K562 treated with DMSO at 1 percent for 48 hours (cell line): ENCODE measurements around the gene RNF114. TPM values are rescaled to one million over a fixed set of nuclear protein-coding genes. Genes with fewer than 3 reads are reported as not detected.

Source experiments
- total RNA-seq: library from RNA; unstranded; fragments of 300-600 nt; gene quantifications from 2 replicates; pipeline ENCODE4 v1.2.3, GENCODE V29; 2022; ENCODE audit warnings: low replicate concordance; ENCODE audit errors: extremely low read depth

The RNF114 gene
- not detected in 2 replicates for total RNA-seq

GRCh38 chr20:49936153-49937026 lies at the start of gene RNF114:
RNF114 (plus strand) TSS chr20:49936397; CDS start chr20:49936413, 16 bp downstream.

GRCh38 chr20:49915380-49916145 lies 20.6 kb upstream of the RNF114 start, which contains the start of gene SPATA2:
SPATA2 (minus strand) TSS chr20:49915529; CDS start chr20:49908490, 7,039 bp downstream.

GRCh38 chr20:49982346-49983122 lies 46.3 kb downstream of the RNF114 start, which contains the start of gene SNAI1:
SNAI1 (plus strand) TSS chr20:49982980; CDS start chr20:49983060, 80 bp downstream.

Other genes with a start within 250 kb of the RNF114 start
- not detected in 2 replicates for gene B4GALT5, start 222.5 kb upstream of the RNF114 start, total RNA-seq
- not detected in 2 replicates for gene SLC9A8, start 123.6 kb upstream of the RNF114 start, total RNA-seq
- not detected in 2 replicates for gene SPATA2, start 20.9 kb upstream of the RNF114 start, total RNA-seq
- not detected in 2 replicates for gene SNAI1, start 46.6 kb downstream of the RNF114 start, total RNA-seq
- not detected in 2 replicates for gene UBE2V1, start 176.8 kb downstream of the RNF114 start, total RNA-seq
- not detected in 2 replicates for gene PEDS1, start 217.3 kb downstream of the RNF114 start, total RNA-seq